Muscle layer of colon (tissue), 2 donors: ENCODE measurements around the gene CRIP1.

Experiments
- H3K27ac ChIP-seq: one replicate; pipeline ENCODE4 v1.7.0; 2013; ENCODE audit warnings: low read depth, mild to moderate bottlenecking, low read length, moderate library complexity
- H3K27me3 ChIP-seq, 2 donors: one replicate each; pipeline ENCODE4 v1.7.0; 2013; ENCODE audit warnings: low read length in 2 of 2, mild to moderate bottlenecking in 2 of 2; ENCODE audit not compliant: insufficient read depth in 2 of 2, control insufficient read depth in 1 of 2
- H3K36me3 ChIP-seq: one replicate; pipeline ENCODE4 v1.7.0; 2013; ENCODE audit warnings: mild to moderate bottlenecking, low read length; ENCODE audit not compliant: insufficient read depth
- H3K4me1 ChIP-seq: one replicate; pipeline ENCODE4 v1.7.0; 2013; ENCODE audit warnings: mild to moderate bottlenecking, low read length; ENCODE audit not compliant: insufficient read depth
- H3K4me3 ChIP-seq, 2 donors: one replicate each; pipeline ENCODE4 v1.7.0; 2013; ENCODE audit warnings: low read length in 2 of 2, low read depth in 1 of 2, mild to moderate bottlenecking in 1 of 2, moderate library complexity in 1 of 2
- H3K9ac ChIP-seq: one replicate; pipeline ENCODE4 v1.7.0; 2013; ENCODE audit warnings: low read length
- H3K9me3 ChIP-seq: one replicate; pipeline ENCODE4 v1.7.0; 2013; ENCODE audit warnings: mild to moderate bottlenecking, low read length
- donor health status: abdominal sarcoma.
- donor health status: Adenocarcinoma of cecum.

CRIP1 gene

GRCh38 chr14:105473033-105473676, 13.5 kb upstream of the CRIP1 start:
- Histone ChIP-seq H3K4me3 (no peak overlapping the region), H3K36me3 (no peaks in the 10 kb centered on the region), H3K4me1 (peaks cover 22% of the 10 kb centered on the region), H3K27ac (no peak overlapping the region), H3K9me3 (no peaks in the 10 kb centered on the region), H3K9ac (no peak overlapping the region), H3K27me3 (peaks cover 0 to 32% of the 10 kb centered on the region in 2 donors)

GRCh38 chr14:105473677-105474482, 12.8 kb upstream of the CRIP1 start:
- H3K27me3 ChIP-seq, result peaks cover 0 to 32% of the 10 kb centered on the region in 2 donors
- H3K4me3 ChIP-seq, result peak overlapping the region in 1 of 2 donors; percentile 49
- no peaks in the 10 kb centered on the region for H3K36me3 ChIP-seq
- H3K9ac ChIP-seq, result no peak overlapping the region
- no peak overlapping the region for H3K27ac ChIP-seq
- H3K9me3 ChIP-seq, result no peaks in the 10 kb centered on the region
- peaks cover 22% of the 10 kb centered on the region for H3K4me1 ChIP-seq

- Histone ChIP-seq H3K36me3 (no peaks in the 10 kb centered on the region), H3K9ac (no peak within 1 kb of the TSS), H3K4me1 (peaks cover 22% of the 10 kb centered on the region), H3K9me3 (no peaks in the 10 kb centered on the region), H3K27ac (peak within 1 kb of the TSS; percentile 7), H3K4me3 (peak within 1 kb of the TSS; percentile 59 to 61), H3K27me3 (peaks cover 0 to 32% of the 10 kb centered on the region in 2 donors)
These were observed 12.0 kb upstream of the CRIP1 start, which contains the start of gene CRIP2 for GRCh38 chr14:105474483-105475268. Gene CRIP2, plus strand, starts transcription at chr14:105474821. Its CDS starts 42 bp downstream, at chr14:105474863.

GRCh38 chr14:105475269-105476096, 11.2 kb upstream of the CRIP1 start:
- no peaks in the 10 kb centered on the region for H3K9me3 ChIP-seq
- H3K27me3 ChIP-seq, result peaks cover 0 to 32% of the 10 kb centered on the region in 2 donors
- H3K9ac ChIP-seq, result no peak overlapping the region
- H3K27ac ChIP-seq, result peak overlapping the region; percentile 79
- H3K36me3 ChIP-seq, result no peaks in the 10 kb centered on the region
- peaks cover 25% of the 10 kb centered on the region for H3K4me1 ChIP-seq
- peak overlapping the region; percentile 59 to 61 for H3K4me3 ChIP-seq

- peak overlapping the region; percentile 79 for H3K27ac ChIP-seq
- no peak overlapping the region for H3K9ac ChIP-seq
- no peaks in the 10 kb centered on the region for H3K9me3 ChIP-seq
- H3K36me3 ChIP-seq, result no peaks in the 10 kb centered on the region
- peaks cover 0 to 32% of the 10 kb centered on the region in 2 donors for H3K27me3 ChIP-seq
- H3K4me1 ChIP-seq, result peaks cover 33% of the 10 kb centered on the region
- H3K4me3 ChIP-seq, result peak overlapping the region; percentile 59 to 61
These were observed 10.4 kb upstream of the CRIP1 start for GRCh38 chr14:105476097-105476830.

- H3K4me1 ChIP-seq, result peaks cover 37% of the 10 kb centered on the region
- peak overlapping the region; percentile 79 for H3K27ac ChIP-seq
- H3K27me3 ChIP-seq, result peaks cover 0 to 32% of the 10 kb centered on the region in 2 donors
- peak overlapping the region; percentile 38 to 59 for H3K4me3 ChIP-seq
- H3K9ac ChIP-seq, result no peak overlapping the region
- H3K36me3 ChIP-seq, result no peaks in the 10 kb centered on the region
- no peaks in the 10 kb centered on the region for H3K9me3 ChIP-seq
These were observed 9.6 kb upstream of the CRIP1 start for GRCh38 chr14:105476831-105477659.

GRCh38 chr14:105477660-105478397, 8.9 kb upstream of the CRIP1 start:
- Histone ChIP-seq H3K27me3 (peaks cover 0 to 32% of the 10 kb centered on the region in 2 donors), H3K36me3 (no peaks in the 10 kb centered on the region), H3K4me1 (peaks cover 45% of the 10 kb centered on the region), H3K27ac (no peak overlapping the region), H3K4me3 (no peak overlapping the region), H3K9ac (no peak overlapping the region), H3K9me3 (no peaks in the 10 kb centered on the region)

GRCh38 chr14:105478398-105479251, 8.1 kb upstream of the CRIP1 start:
- Histone ChIP-seq H3K27ac (no peak overlapping the region), H3K36me3 (no peaks in the 10 kb centered on the region), H3K4me1 (peaks cover 46% of the 10 kb centered on the region), H3K9ac (no peak overlapping the region), H3K27me3 (peaks cover 0 to 29% of the 10 kb centered on the region in 2 donors), H3K4me3 (no peak overlapping the region), H3K9me3 (no peaks in the 10 kb centered on the region)
